Body of pancreas (tissue), 4 donors: Measurements from ENCODE around the gene TIE1.

Experiments used
- POLR2A ChIP-seq, 3 donors: fragments of 450-650 bp; IDR thresholded peaks; one replicate each; pipeline ENCODE4 v1.6.1; 2016; ENCODE audit warnings: antibody characterized with exemption in 3 of 3, mild to moderate bottlenecking in 2 of 3
- TF ChIP-seq, protein P1 (sequence below), 7 experiments: fragments of 450-650 bp in 4 of 7; fragments of 200-600 bp in 3 of 7; sonication (generic) in 3 of 7; IDR thresholded peaks; one replicate each; pipeline ENCODE4 v1.5.1; 2016 to 2019; ENCODE audit warnings: antibody characterized with exemption in 7 of 7

DNA sequence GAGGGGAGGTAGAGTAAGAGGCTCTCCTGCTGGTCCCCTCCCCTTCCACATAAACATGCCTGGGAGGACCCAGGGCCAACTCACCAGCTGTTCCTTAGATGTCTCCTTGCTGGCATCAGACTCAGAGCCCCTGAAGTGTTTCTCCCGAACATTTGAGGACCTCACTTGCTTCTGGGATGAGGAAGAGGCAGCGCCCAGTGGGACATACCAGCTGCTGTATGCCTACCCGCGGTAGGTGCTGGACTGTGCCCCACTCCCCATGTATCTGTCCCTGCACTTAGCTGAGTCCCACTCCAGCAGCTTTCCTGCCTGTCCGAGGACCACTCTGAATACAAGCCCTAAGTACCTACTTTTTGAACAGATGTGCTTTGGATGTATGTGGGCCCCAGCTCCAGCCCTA, 37.2 kb downstream of the TIE1 start:
- TF ChIP-seq, protein P1, sequence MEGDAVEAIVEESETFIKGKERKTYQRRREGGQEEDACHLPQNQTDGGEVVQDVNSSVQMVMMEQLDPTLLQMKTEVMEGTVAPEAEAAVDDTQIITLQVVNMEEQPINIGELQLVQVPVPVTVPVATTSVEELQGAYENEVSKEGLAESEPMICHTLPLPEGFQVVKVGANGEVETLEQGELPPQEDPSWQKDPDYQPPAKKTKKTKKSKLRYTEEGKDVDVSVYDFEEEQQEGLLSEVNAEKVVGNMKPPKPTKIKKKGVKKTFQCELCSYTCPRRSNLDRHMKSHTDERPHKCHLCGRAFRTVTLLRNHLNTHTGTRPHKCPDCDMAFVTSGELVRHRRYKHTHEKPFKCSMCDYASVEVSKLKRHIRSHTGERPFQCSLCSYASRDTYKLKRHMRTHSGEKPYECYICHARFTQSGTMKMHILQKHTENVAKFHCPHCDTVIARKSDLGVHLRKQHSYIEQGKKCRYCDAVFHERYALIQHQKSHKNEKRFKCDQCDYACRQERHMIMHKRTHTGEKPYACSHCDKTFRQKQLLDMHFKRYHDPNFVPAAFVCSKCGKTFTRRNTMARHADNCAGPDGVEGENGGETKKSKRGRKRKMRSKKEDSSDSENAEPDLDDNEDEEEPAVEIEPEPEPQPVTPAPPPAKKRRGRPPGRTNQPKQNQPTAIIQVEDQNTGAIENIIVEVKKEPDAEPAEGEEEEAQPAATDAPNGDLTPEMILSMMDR (IDR thresholded peaks at IDR 0.05), result no peak
- TF ChIP-seq POLR2A (IDR thresholded peaks at IDR 0.05), result no peak
